IMR-90 (cell line): ENCODE results near the gene SPANXN5. TPM values are rescaled to one million over a fixed set of nuclear protein-coding genes. Genes with fewer than 3 reads are reported as not detected.

Source experiments
- ATAC-seq: fragments of 200-7000 bp; cut with Tn5 transposase; 2 replicates; pipeline ENCODE4 v1.9.1; 2020; ENCODE audit warnings: low read depth, mild to moderate bottlenecking, moderate library complexity
- BruUV-seq: library from RNA; stranded (reverse); fragments of 400-500 nt; replicated peaks from 2 replicates; lab custom pipeline; 2021; lab: Mats Ljungman, UMichigan
- CTCF ChIA-PET: fragments of 300-600 bp; formaldehyde crosslinking; extraction: SDS; loops from one replicate; lab custom pipeline; 2021; ENCODE audit warnings: antibody characterized with exemption; lab: Yijun Ruan, JAX
- POLR2A ChIA-PET: fragments of 300-600 bp; sonication (Branson Sonifier 250); formaldehyde crosslinking; loops from one replicate; lab custom pipeline; 2022; ENCODE audit warnings: antibody characterized with exemption; ENCODE audit not compliant: unreplicated experiment; lab: Charles Lee
- DNase-seq: peaks from one replicate; pipeline ENCODE4 v3.0.0; 2013
- H2AFZ ChIP-seq: replicated peaks from 2 replicates; pipeline ENCODE3; 2013; ENCODE audit warnings: low read length, mild to moderate bottlenecking; ENCODE audit not compliant: poor library complexity
- H2AK5ac ChIP-seq: 2 replicates; pipeline ENCODE4 v1.6.1; 2013; ENCODE audit warnings: low read depth, low read length, inconsistent platforms
- H2AK9ac ChIP-seq: replicated peaks from 2 replicates; pipeline ENCODE3; 2013; ENCODE audit warnings: mild to moderate bottlenecking, low read depth, low read length, moderate library complexity; ENCODE audit not compliant: poor library complexity
- H2BK120ac ChIP-seq: 2 replicates; pipeline ENCODE4 v1.6.1; 2013; ENCODE audit warnings: low read depth, low read length, inconsistent platforms
- H2BK15ac ChIP-seq: 3 replicates; pipeline ENCODE4 v1.6.1; 2013; ENCODE audit warnings: low read depth, low read length, inconsistent platforms
- H2BK20ac ChIP-seq: 2 replicates; pipeline ENCODE4 v1.6.1; 2013; ENCODE audit warnings: low read depth, mild to moderate bottlenecking, inconsistent platforms, low read length, moderate library complexity
- H2BK5ac ChIP-seq: 2 replicates; pipeline ENCODE4 v1.6.1; 2013; ENCODE audit warnings: mild to moderate bottlenecking, low read depth, low read length, inconsistent platforms; ENCODE audit not compliant: poor library complexity, severe bottlenecking
- H3K14ac ChIP-seq: replicated peaks from 2 replicates; pipeline ENCODE4 v1.6.1; 2013; ENCODE audit warnings: low read depth, low read length, inconsistent platforms
- H3K18ac ChIP-seq: 2 replicates; pipeline ENCODE4 v1.6.1; 2013; ENCODE audit warnings: low read depth, low read length, control low read depth
- H3K23ac ChIP-seq: 2 replicates; pipeline ENCODE4 v1.6.1; 2013; ENCODE audit warnings: low read depth, low read length, inconsistent platforms
- H3K27ac ChIP-seq: 2 replicates; pipeline ENCODE4 v1.5.1; 2013; ENCODE audit warnings: mild to moderate bottlenecking, control low read depth, low read length; ENCODE audit not compliant: insufficient read depth
- H3K27me3 ChIP-seq: 2 replicates; pipeline ENCODE4 v1.6.1; 2013; ENCODE audit warnings: low read length; ENCODE audit not compliant: control insufficient read depth, insufficient read depth
- H3K36me3 ChIP-seq: 2 replicates; pipeline ENCODE4 v1.6.1; 2013; ENCODE audit warnings: low read length, mixed read lengths; ENCODE audit not compliant: control insufficient read depth, insufficient read depth
- H3K4ac ChIP-seq: 2 replicates; pipeline ENCODE4 v1.6.1; 2013; ENCODE audit warnings: low read depth, low read length, inconsistent platforms
- H3K4me1 ChIP-seq: 2 replicates; pipeline ENCODE4 v1.6.1; 2013; ENCODE audit warnings: low read length, mixed read lengths; ENCODE audit not compliant: control insufficient read depth, insufficient read depth
- H3K4me2 ChIP-seq: 2 replicates; pipeline ENCODE4 v1.6.1; 2013; ENCODE audit warnings: low read depth, mild to moderate bottlenecking, control low read depth, low read length, moderate library complexity
- H3K4me3 ChIP-seq: 2 replicates; pipeline ENCODE4 v1.5.1; 2013; ENCODE audit warnings: low read depth, mild to moderate bottlenecking, control low read depth, low read length, moderate library complexity; ENCODE audit not compliant: insufficient read depth
- H3K56ac ChIP-seq: 2 replicates; pipeline ENCODE4 v1.6.1; 2013; ENCODE audit warnings: low read length, inconsistent platforms; ENCODE audit not compliant: insufficient read depth; ENCODE audit errors: extremely low read depth
- H3K79me1 ChIP-seq, 2 experiments: 2 replicates each; pipeline ENCODE4 v1.6.1; 2013; ENCODE audit warnings: low read length in 2 of 2, inconsistent platforms in 1 of 2, low read depth in 1 of 2
- H3K9ac ChIP-seq: 2 replicates; pipeline ENCODE4 v1.6.1; 2013; ENCODE audit warnings: low read depth, low read length, control low read depth
- H3K9me1 ChIP-seq: 2 replicates; pipeline ENCODE4 v1.6.1; 2013; ENCODE audit warnings: low read length, inconsistent platforms; ENCODE audit not compliant: insufficient read depth
- H3K9me3 ChIP-seq: 2 replicates; pipeline ENCODE4 v1.6.1; 2013; ENCODE audit warnings: low read length; ENCODE audit not compliant: control insufficient read depth, insufficient read depth
- H4K20me1 ChIP-seq: 2 replicates; pipeline ENCODE4 v1.6.1; 2013; ENCODE audit warnings: low read length, inconsistent platforms; ENCODE audit not compliant: insufficient read depth
- H4K5ac ChIP-seq: 2 replicates; pipeline ENCODE4 v1.6.1; 2013; ENCODE audit warnings: mild to moderate bottlenecking, low read depth, low read length, control low read depth
- H4K8ac ChIP-seq, 2 experiments: 2 replicates each; pipeline ENCODE4 v1.6.1; 2013; ENCODE audit warnings: low read depth in 2 of 2, low read length in 2 of 2, control low read depth in 1 of 2, inconsistent platforms in 1 of 2
- H4K91ac ChIP-seq: 2 replicates; pipeline ENCODE4 v1.6.1; 2013; ENCODE audit warnings: low read depth, low read length, inconsistent platforms; ENCODE audit not compliant: insufficient read depth
- BHLHE40 ChIP-seq: fragments of 150-350 bp; IDR thresholded peaks from 2 replicates; pipeline ENCODE4 v1.6.1; 2016; ENCODE audit warnings: mild to moderate bottlenecking, low read depth, low read length
- CEBPB ChIP-seq: IDR thresholded peaks from 2 replicates; pipeline ENCODE4 v1.6.1; 2012; ENCODE audit warnings: low read depth, low read length, improper control_type of control experiment
- MXI1 ChIP-seq: IDR thresholded peaks from 2 replicates; pipeline ENCODE4 v1.6.1; 2012; ENCODE audit warnings: low read depth, mild to moderate bottlenecking, low read length, moderate library complexity, borderline replicate concordance
- NFE2L2 ChIP-seq: fragments of 150-350 bp; IDR thresholded peaks from 2 replicates; pipeline ENCODE4 v1.6.1; 2016; ENCODE audit warnings: low read depth, mild to moderate bottlenecking, low read length
- POLR2A ChIP-seq: IDR thresholded peaks from 2 replicates; pipeline ENCODE4 v1.6.1; 2012; ENCODE audit warnings: mild to moderate bottlenecking, low read depth, low read length
- RFX5 ChIP-seq: IDR thresholded peaks from 2 replicates; pipeline ENCODE4 v1.8.0; 2012; ENCODE audit warnings: low read depth, mild to moderate bottlenecking, low read length, moderate library complexity
- WGBS, 2 experiments: methylation state at CpG; one replicate each; pipeline versions ENCODE4 v1.1.5 to v1.1.7; 2013; ENCODE audit warnings: missing lambda C conversion rate in 2 of 2; ENCODE audit not compliant: insufficient read length in 1 of 2; ENCODE audit errors: extremely low coverage in 2 of 2; 5-methylcytosine and 5-hydroxymethylcytosine counted together
- dilution Hi-C: fragments of 300-500 bp; cut with HindIII; formaldehyde crosslinking; loops from one replicate; pipeline ENCODE4 v1.14.3; 2018; ENCODE audit warnings: low sequenced_read_pairs; ENCODE audit not compliant: unreplicated experiment
- in situ Hi-C: fragments of 300-500 bp; cut with MboI; formaldehyde crosslinking; loops from 3 replicates; pipeline ENCODE4 v1.14.3; 2019; ENCODE audit warnings: low sequenced_read_pairs, inconsistent platforms, mixed read lengths
- intact Hi-C: fragments of 100-400 bp; cut with micrococcal nuclease; formaldehyde crosslinking; loops from 2 replicates; pipeline ENCODE4 v1.10.0; 2022
- polyA plus RNA-seq, 3 experiments: library from polyadenylated mRNA; depleted of rRNA; stranded (reverse); fragments of >200 nt; gene quantifications; 2 replicates each; pipeline ENCODE4 v1.2.3, GENCODE V29; 2012; ENCODE audit warnings: low replicate concordance in 1 of 3
- total RNA-seq: library from RNA; depleted of rRNA; stranded (reverse); fragments of >200 nt; gene quantifications from 2 replicates; pipeline ENCODE4 v1.2.3, GENCODE V29; 2012
- TF ChIP-seq, protein P1 (sequence below): fragments of 150-350 bp; IDR thresholded peaks from 2 replicates; pipeline ENCODE4 v1.6.1; 2016; ENCODE audit warnings: low read depth, mild to moderate bottlenecking, low read length, moderate library complexity, borderline replicate concordance

SPANXN5 gene
- total and polyA plus RNA-seq, 2 of the 4 experiments (the other 2 are of a cell fraction), result not detected

DNA sequence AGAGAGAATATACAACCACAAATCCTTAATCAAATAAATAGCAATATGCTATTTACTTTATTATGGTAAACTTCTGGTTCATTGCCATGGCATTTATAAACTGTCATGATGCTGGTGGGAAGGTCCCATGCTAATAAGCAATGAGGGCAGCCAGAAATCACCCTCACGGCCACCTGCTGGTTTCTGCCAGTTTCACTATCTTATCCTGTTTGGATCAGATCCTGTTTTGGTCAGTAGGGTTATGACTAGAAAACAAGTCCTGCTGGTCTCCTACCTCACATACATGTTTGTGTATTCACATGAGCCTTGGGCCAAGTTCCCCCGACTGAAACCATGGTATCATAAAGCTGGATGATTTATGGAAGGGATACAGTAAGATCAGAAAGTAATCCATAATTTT lies 41.9 kb upstream of the SPANXN5 start:
- intact Hi-C loops, result no loop called here
- Histone ChIP-seq H2BK120ac (no peak overlapping the region), H2BK5ac (no peak overlapping the region), H3K79me1 (no peaks in the 10 kb centered on the region), H3K4me2 (no peak overlapping the region), H3K56ac (no peak overlapping the region), H3K18ac (no peak overlapping the region), H3K4me1 (no peaks in the 10 kb centered on the region), H3K27me3 (peaks cover 4% of the 10 kb centered on the region), H3K4ac (no peak overlapping the region), H3K9ac (no peak overlapping the region), H3K9me3 (no peaks in the 10 kb centered on the region), H3K9me1 (no peaks in the 10 kb centered on the region), H2AFZ (no peak overlapping the region), H2BK15ac (no peak overlapping the region), H2AK9ac (no peak overlapping the region), H3K36me3 (no peaks in the 10 kb centered on the region), H3K14ac (no peak overlapping the region), H3K4me3 (no peak overlapping the region), H3K27ac (no peak overlapping the region), H3K23ac (no peak overlapping the region), H2AK5ac (no peak overlapping the region), H2BK20ac (no peak overlapping the region), H4K5ac (no peak overlapping the region), H4K8ac (no peak overlapping the region), H4K20me1 (no peaks in the 10 kb centered on the region), H4K91ac (no peak overlapping the region)
- no peak for DNase-seq
- no peak for ATAC-seq
- ChIA-PET CTCF (no interaction called here), POLR2A (no interaction called here)
- no CpG with 5 or more reads among the region's 2 CpGs for whole genome bisulfite sequencing, 2 experiments
- in situ Hi-C loops, result no loop called here
- dilution Hi-C loops, result no loop called here
- TF ChIP-seq, protein P1, sequence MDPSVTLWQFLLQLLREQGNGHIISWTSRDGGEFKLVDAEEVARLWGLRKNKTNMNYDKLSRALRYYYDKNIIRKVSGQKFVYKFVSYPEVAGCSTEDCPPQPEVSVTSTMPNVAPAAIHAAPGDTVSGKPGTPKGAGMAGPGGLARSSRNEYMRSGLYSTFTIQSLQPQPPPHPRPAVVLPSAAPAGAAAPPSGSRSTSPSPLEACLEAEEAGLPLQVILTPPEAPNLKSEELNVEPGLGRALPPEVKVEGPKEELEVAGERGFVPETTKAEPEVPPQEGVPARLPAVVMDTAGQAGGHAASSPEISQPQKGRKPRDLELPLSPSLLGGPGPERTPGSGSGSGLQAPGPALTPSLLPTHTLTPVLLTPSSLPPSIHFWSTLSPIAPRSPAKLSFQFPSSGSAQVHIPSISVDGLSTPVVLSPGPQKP, result no peak
- no peak for TF ChIP-seq MXI1
- no peak for TF ChIP-seq CEBPB
- TF ChIP-seq POLR2A, result no peak
- TF ChIP-seq NFE2L2, result no peak
- no peak for TF ChIP-seq RFX5
- no peak for TF ChIP-seq BHLHE40
- no TSS peak for BruUV-seq
